Prostate gland (tissue), 2 donors: ENCODE results near the gene GNA15.

ENCODE experiments used
- POLR2AphosphoS5 ChIP-seq: sonication (generic); formaldehyde crosslinking; IDR thresholded peaks from one replicate; pipeline ENCODE4 v1.6.1; 2017; ENCODE audit warnings: antibody characterized with exemption
- TF ChIP-seq, protein P1 (sequence below), 4 experiments: fragments of 200-600 bp in 2 of 4; fragments of 450-650 bp in 2 of 4; sonication (generic) in 2 of 4; IDR thresholded peaks; 1 replicate in 3 of 4; 2 replicates in 1 of 4; pipeline ENCODE4 v1.5.1; 2016 to 2019; ENCODE audit warnings: antibody characterized with exemption in 4 of 4, mild to moderate bottlenecking in 2 of 4, moderate library complexity in 2 of 4

- TF ChIP-seq, protein P1, sequence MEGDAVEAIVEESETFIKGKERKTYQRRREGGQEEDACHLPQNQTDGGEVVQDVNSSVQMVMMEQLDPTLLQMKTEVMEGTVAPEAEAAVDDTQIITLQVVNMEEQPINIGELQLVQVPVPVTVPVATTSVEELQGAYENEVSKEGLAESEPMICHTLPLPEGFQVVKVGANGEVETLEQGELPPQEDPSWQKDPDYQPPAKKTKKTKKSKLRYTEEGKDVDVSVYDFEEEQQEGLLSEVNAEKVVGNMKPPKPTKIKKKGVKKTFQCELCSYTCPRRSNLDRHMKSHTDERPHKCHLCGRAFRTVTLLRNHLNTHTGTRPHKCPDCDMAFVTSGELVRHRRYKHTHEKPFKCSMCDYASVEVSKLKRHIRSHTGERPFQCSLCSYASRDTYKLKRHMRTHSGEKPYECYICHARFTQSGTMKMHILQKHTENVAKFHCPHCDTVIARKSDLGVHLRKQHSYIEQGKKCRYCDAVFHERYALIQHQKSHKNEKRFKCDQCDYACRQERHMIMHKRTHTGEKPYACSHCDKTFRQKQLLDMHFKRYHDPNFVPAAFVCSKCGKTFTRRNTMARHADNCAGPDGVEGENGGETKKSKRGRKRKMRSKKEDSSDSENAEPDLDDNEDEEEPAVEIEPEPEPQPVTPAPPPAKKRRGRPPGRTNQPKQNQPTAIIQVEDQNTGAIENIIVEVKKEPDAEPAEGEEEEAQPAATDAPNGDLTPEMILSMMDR (IDR thresholded peaks at IDR 0.05): no peak
- no peak for TF ChIP-seq POLR2AphosphoS5
Observed at GRCh38 chr19:3100331-3100730, 35.5 kb upstream of the GNA15 start.
